ENCODE results near the gene ISX. TPM values are rescaled to one million over a fixed set of nuclear protein-coding genes. Genes with fewer than 3 reads are reported as not detected.
"Not testable (repeated sequence)": the region's sequence is repeated elsewhere in the genome, so short reads cannot be mapped to it uniquely, and the experiment has no call there.

ISX gene
- total RNA-seq, 2 experiments from 2014 or later = not detected

DNA sequence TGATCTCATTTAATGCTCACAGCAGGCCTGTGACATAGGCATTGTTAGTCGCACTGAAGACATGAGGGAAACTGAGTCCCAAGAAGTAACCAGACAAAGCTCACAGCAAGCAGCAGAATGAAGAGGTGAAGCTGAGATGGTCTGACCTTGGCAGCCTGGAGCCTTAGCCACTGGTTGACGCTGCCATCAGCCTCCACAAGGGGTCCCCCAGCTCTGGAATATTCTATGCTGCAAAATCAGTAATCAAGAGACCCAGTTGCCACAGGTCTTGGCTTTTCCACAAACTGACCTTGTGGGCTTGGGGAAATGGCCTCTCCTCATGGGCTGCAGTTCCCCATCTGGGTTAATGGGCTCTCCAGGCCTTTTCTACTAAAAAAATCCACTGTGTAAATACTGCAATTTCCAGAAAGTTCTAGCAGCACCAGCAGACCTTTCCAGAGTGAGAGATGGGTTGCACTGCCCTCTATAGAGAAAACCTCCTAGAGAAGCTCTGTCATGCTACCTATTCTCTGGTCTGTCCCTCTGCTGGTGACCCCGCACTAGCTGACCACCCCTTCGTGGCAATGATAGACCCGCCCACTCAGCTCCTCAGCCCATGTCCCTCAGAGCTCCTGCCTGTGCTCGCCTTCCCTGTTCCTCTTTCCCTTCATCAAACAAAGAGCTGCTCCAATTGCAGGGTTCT is 22.6 kb upstream of the ISX start:
- no peak overlapping the region for H3K27ac Mint-ChIP-seq
- DNase-seq = no peak

GRCh38 chr22:35043934-35044319 is 22.0 kb upstream of the ISX start:
- Mint-ChIP-seq H3K9me3 (no peaks in the 10 kb centered on the region), H3K4me1 (no peaks in the 10 kb centered on the region), H3K27ac (no peak overlapping the region), H3K27me3 (peaks cover 3% of the 10 kb centered on the region), H3K36me3 (ENCODE audit: low read depth) (no peaks in the 10 kb centered on the region), H3K4me3 (no peak overlapping the region)
- ChIA-PET CTCF (interaction anchor here (1.0 kb wide), 1 partner anchor 13 kb away, joined by 3 read pairs; no protein-coding TSS in a partner anchor), POLR2A (no interaction called here)
- no peak for DNase-seq

More for the DNA sequence above, 22.6 kb upstream of the ISX start:
- CTCF ChIA-PET = interaction anchor here (0.9 to 1.0 kb wide), 2 partner anchors 13 to 14 kb away, joined by 3 read pairs; no protein-coding TSS in a partner anchor
- Mint-ChIP-seq H3K4me1 (no peaks in the 10 kb centered on the region), H3K4me3 (no peak overlapping the region), H3K36me3 (ENCODE audit: low read depth) (no peaks in the 10 kb centered on the region), H3K27me3 (peaks cover 3% of the 10 kb centered on the region), H3K9me3 (no peaks in the 10 kb centered on the region)
- POLR2A ChIA-PET = no interaction called here

DNA sequence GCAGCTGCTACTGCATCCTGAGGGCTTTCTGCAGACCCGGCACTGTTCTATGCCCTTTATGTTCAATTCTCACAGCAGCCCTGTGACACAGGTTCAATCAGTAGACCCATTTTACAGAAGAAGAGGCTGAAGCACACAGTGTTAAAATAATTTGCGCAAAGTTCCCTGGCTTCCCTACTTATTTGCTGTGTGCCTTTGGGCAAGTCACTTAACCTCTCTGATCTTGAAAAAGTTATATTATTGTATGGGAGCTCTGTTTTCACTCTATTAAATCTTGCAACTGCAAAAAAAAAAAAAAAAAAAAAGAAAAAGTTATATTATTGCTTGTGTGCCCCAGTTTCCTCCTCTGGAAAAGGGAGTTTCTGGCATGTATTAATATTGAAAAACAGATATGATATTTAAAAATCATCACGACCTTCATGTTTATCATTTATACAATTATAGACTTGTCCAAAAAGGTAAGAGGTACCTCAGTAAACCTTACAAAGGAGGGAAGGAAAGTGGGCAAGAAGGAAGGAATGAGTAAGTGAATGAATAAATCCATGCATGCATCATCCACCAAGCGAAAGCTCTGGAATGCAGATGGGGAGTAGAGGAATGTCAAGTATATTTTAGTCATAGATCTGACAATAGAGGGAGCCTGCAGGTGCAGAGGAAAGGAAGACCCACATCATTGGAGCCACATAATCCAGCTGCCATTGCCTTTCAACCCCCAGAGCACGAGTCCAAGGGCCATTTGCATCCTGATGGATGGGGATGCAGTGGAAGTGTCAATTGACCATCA is 21.2 kb upstream of the ISX start:
- no peaks in the 10 kb centered on the region for H3K4me1 Mint-ChIP-seq
- ChIA-PET POLR2A (no interaction called here), CTCF (no interaction called here)
- H3K27me3 Mint-ChIP-seq = peaks cover 3% of the 10 kb centered on the region
- H3K4me3 Mint-ChIP-seq = no peak overlapping the region
- no peaks in the 10 kb centered on the region for H3K36me3 Mint-ChIP-seq (ENCODE audit: low read depth)
- H3K9me3 Mint-ChIP-seq = no peaks in the 10 kb centered on the region
- DNase-seq = no peak
- no peak overlapping the region for H3K27ac Mint-ChIP-seq

GRCh38 chr22:35045451-35045850 is 20.5 kb upstream of the ISX start:
- no peak for DNase-seq
- Mint-ChIP-seq H3K4me1 (no peaks in the 10 kb centered on the region), H3K27ac (no peak overlapping the region), H3K36me3 (ENCODE audit: low read depth) (no peaks in the 10 kb centered on the region), H3K9me3 (no peaks in the 10 kb centered on the region), H3K27me3 (peaks cover 3% of the 10 kb centered on the region), H3K4me3 (no peak overlapping the region)
- ChIA-PET POLR2A (no interaction called here), CTCF (no interaction called here)

- Mint-ChIP-seq H3K4me1 (no peaks in the 10 kb centered on the region), H3K27ac (no peak overlapping the region), H3K9me3 (no peaks in the 10 kb centered on the region), H3K27me3 (peaks cover 3% of the 10 kb centered on the region), H3K36me3 (ENCODE audit: low read depth) (no peaks in the 10 kb centered on the region), H3K4me3 (no peak overlapping the region)
- DNase-seq = no peak
- ChIA-PET POLR2A (no interaction called here), CTCF (no interaction called here)
Observed at GRCh38 chr22:35046744-35047462, 19.1 kb upstream of the ISX start.

- H3K4me1 Mint-ChIP-seq; POLR2A ChIA-PET; H3K4me3 Mint-ChIP-seq; DNase-seq; H3K9me3 Mint-ChIP-seq; CTCF ChIA-PET; H3K36me3 Mint-ChIP-seq (ENCODE audit: low read depth); H3K27ac Mint-ChIP-seq; H3K27me3 Mint-ChIP-seq: not testable (repeated sequence)
Observed at GRCh38 chr22:35050038-35050437, 15.9 kb upstream of the ISX start.

DNA sequence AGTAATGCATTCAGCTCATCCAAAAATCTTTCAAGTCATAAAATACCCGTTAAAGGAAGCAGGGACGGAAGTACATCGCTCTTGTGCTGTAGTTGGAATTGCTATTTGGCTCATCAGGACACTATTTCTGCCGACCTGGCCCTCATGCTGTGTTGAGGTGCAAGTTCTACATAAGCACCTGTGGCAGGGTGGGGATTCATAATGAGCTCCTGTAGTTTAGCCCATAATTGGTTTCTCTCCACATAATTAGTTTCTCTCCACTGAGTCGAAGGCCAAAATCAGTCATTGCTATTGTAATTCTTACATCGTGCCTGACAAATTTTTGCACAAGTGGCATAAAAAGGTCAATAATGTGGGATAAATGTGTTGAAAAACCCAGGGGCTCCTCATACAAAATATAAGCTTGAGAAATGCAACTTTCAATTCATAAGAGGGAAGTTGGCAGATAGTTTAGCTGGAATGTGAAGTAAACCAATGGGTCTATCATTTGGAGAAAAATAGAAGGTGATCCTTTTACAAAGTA is 14.9 kb upstream of the ISX start:
- H3K36me3 Mint-ChIP-seq (ENCODE audit: low read depth) = no peaks in the 10 kb centered on the region
- H3K4me1 Mint-ChIP-seq = no peaks in the 10 kb centered on the region
- no peaks in the 10 kb centered on the region for H3K9me3 Mint-ChIP-seq
- ChIA-PET CTCF (interaction anchor here (0.5 kb wide), 1 partner anchor 27 kb away, joined by 3 read pairs; no protein-coding TSS in a partner anchor), POLR2A (no interaction called here)
- H3K27me3 Mint-ChIP-seq = peaks cover under 1% of the 10 kb centered on the region
- no peak overlapping the region for H3K4me3 Mint-ChIP-seq
- no peak for DNase-seq
- no peak overlapping the region for H3K27ac Mint-ChIP-seq

DNA sequence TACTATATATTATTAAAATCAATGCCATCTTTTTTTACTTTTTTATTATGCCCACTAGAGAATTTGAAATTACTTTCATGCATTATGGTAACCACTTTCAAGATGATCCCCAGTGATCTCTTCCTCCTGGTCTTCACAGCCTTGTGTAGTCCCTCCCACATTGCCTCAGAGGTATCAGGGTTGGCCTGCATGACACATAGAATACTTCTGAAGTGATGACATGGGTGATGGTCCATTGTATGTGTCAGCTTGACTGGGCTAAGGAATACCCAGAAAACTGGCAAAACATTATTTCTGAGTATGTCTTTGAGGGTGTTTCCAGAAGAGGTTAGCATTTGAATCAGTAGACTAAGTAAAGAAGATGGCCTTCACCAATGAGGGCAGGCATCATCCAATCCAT is 14.2 kb upstream of the ISX start:
- H3K36me3 Mint-ChIP-seq (ENCODE audit: low read depth) = no peaks in the 10 kb centered on the region
- H3K27ac Mint-ChIP-seq = no peak overlapping the region
- H3K9me3 Mint-ChIP-seq = no peaks in the 10 kb centered on the region
- CTCF ChIA-PET = no interaction called here
- H3K4me1 Mint-ChIP-seq = no peaks in the 10 kb centered on the region
- H3K4me3 Mint-ChIP-seq = no peak overlapping the region
- no peak for DNase-seq
- POLR2A ChIA-PET = no interaction called here
- no peaks in the 10 kb centered on the region for H3K27me3 Mint-ChIP-seq

GRCh38 chr22:35053060-35053835 is 12.7 kb upstream of the ISX start:
- Mint-ChIP-seq H3K9me3 (no peaks in the 10 kb centered on the region), H3K4me3 (no peak overlapping the region), H3K27ac (no peak overlapping the region), H3K27me3 (no peaks in the 10 kb centered on the region), H3K4me1 (no peaks in the 10 kb centered on the region), H3K36me3 (ENCODE audit: low read depth) (no peaks in the 10 kb centered on the region)
- ChIA-PET POLR2A (no interaction called here), CTCF (interaction anchor here (0.6 to 1.4 kb wide), 3 partner anchors 15 to 497 kb away, joined by 3 read pairs; no protein-coding TSS in a partner anchor)
- no peak for DNase-seq

- DNase-seq = no peak
- Mint-ChIP-seq H3K4me3 (no peak overlapping the region), H3K27me3 (no peaks in the 10 kb centered on the region), H3K36me3 (ENCODE audit: low read depth) (no peaks in the 10 kb centered on the region), H3K27ac (no peak overlapping the region), H3K4me1 (no peaks in the 10 kb centered on the region), H3K9me3 (no peaks in the 10 kb centered on the region)
- CTCF ChIA-PET = interaction anchor here (1.4 kb wide), 1 partner anchor 14 kb away, joined by 3 read pairs; no protein-coding TSS in a partner anchor
- POLR2A ChIA-PET = no interaction called here
Observed at GRCh38 chr22:35054064-35054463, 11.9 kb upstream of the ISX start.

- Mint-ChIP-seq H3K27ac (no peak overlapping the region), H3K27me3 (no peaks in the 10 kb centered on the region), H3K36me3 (ENCODE audit: low read depth) (no peaks in the 10 kb centered on the region), H3K9me3 (no peaks in the 10 kb centered on the region), H3K4me3 (no peak overlapping the region), H3K4me1 (no peaks in the 10 kb centered on the region)
- POLR2A ChIA-PET = no interaction called here
- DNase-seq = no peak
- CTCF ChIA-PET = interaction anchor here (1.4 kb wide), 1 partner anchor 13 kb away, joined by 3 read pairs; no protein-coding TSS in a partner anchor
Observed at GRCh38 chr22:35056486-35056885, 9.5 kb upstream of the ISX start.

GRCh38 chr22:35057155-35057554 is 8.8 kb upstream of the ISX start:
- Mint-ChIP-seq H3K27ac (no peak overlapping the region), H3K9me3 (no peaks in the 10 kb centered on the region), H3K4me1 (no peaks in the 10 kb centered on the region), H3K27me3 (no peaks in the 10 kb centered on the region), H3K4me3 (no peak overlapping the region), H3K36me3 (ENCODE audit: low read depth) (no peaks in the 10 kb centered on the region)
- CTCF ChIA-PET = interaction anchor here (1.4 kb wide), 1 partner anchor 14 kb away, joined by 3 read pairs; no protein-coding TSS in a partner anchor
- POLR2A ChIA-PET = no interaction called here
- no peak for DNase-seq
